Coronary artery (tissue), 2 donors: Measurements from ENCODE around the gene STARD7.

Experiments
- DNase-seq: peaks from one replicate; pipeline ENCODE4 v3.0.0-alpha.2; 2017; ENCODE audit warnings: low spot score
- H3K27ac ChIP-seq, 2 donors: fragments of 200-600 bp; sonication (generic); one replicate each; pipeline ENCODE4 v1.5.1; 2016 to 2019
- H3K4me3 ChIP-seq: fragments of 200-600 bp; sonication (generic); 2 replicates; pipeline ENCODE4 v1.5.1; 2016; ENCODE audit warnings: mild to moderate bottlenecking, moderate library complexity
- CTCF ChIP-seq: fragments of 200-600 bp; sonication (generic); IDR thresholded peaks from one replicate; pipeline ENCODE4 v1.5.1; 2019; ENCODE audit warnings: antibody characterized with exemption

STARD7 gene

GRCh38 chr2:96151595-96152303, 56.9 kb downstream of the STARD7 start:
- no peak for TF ChIP-seq CTCF

GRCh38 chr2:96150791-96151594, 57.6 kb downstream of the STARD7 start:
- TF ChIP-seq CTCF = no peak
- no peak overlapping the region for H3K27ac ChIP-seq
- H3K4me3 ChIP-seq = no peak overlapping the region
- DNase-seq = no peak

More at GRCh38 chr2:96151595-96152303, 56.9 kb downstream of the STARD7 start:
- no peak overlapping the region for H3K4me3 ChIP-seq
- no peak overlapping the region for H3K27ac ChIP-seq
- DNase-seq = no peak

DNA sequence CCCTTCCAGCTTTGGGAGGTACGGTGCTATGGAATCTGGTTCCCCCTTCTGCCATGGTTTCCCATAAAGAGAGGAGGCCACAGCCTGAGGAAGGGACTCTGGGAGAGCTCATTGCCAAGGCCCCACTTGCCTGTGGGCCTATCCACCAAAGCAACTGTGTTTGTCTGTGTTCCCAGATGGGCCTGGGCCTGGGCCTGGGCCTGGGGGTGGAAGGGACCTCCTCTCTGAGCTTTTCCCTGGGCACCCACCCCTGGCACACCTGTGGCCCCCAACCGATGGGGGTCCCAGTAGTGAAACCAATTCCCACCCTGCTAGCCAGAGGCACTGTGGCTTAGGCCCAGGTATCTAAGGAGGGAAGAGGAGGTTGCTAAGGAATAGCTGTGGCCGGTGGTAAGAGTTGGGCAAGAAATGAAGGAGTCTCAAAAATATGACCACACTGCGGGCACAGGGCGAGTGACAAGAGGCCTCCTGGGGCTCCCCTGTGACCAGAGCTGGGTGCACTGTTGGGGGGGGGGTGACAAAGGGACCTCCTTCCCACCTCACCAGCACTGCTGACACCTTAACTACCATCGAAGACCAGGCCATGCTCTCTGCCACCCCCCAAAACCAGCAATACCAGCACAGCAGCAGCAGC, 58.5 kb downstream of the STARD7 start:
- no peak for TF ChIP-seq CTCF
- H3K4me3 ChIP-seq = no peak overlapping the region
- DNase-seq = peak; percentile 64
- H3K27ac ChIP-seq = no peak overlapping the region

DNA sequence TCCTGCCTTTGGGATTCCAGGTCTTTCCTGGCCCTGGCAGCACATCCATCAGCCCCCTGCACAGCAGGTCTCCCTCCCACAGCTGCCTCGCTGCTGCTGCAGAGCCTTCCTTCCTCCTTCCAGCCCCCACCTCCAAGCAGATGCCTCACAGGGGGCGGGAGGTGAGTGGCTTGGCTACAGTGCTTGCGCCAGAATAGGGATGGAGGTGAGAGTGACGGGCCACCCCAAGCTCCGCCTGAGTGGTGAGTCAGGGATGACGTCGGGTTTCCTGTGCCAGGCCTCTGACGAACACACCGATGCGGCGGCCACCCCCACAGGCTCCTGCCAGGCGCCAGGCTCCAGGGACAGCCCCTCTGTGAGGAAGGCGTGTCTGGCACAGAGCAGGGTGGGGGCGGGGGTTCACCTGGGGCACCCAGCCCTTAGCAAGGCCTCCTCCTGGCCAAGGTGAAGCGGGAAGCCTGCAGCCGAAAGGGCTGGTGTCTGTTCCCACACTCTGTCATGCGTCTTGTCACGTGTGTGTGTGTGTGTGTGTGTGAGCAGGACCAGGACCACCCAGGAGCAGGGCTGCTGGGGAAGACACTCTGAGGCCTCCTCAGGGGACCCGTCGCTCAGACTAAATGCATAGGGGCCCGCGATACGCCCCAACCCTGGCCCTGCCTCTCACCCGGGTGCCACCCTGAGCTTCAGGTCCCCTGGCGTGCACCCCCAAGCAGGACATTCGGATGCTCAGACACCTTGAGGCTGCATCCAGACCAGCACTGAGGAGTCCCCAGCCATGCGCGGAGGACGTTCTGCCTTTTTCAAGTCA, 60.0 kb downstream of the STARD7 start:
- H3K4me3 ChIP-seq = no peak overlapping the region
- peak; percentile 71 for DNase-seq
- TF ChIP-seq CTCF = no peak
- H3K27ac ChIP-seq = no peak overlapping the region

GRCh38 chr2:96147593-96148201, 60.9 kb downstream of the STARD7 start:
- no peak overlapping the region for H3K27ac ChIP-seq
- TF ChIP-seq CTCF = no peak
- DNase-seq = no peak
- H3K4me3 ChIP-seq = no peak overlapping the region

GRCh38 chr2:96146881-96147592, 61.6 kb downstream of the STARD7 start:
- DNase-seq = no peak
- H3K4me3 ChIP-seq = no peak overlapping the region
- H3K27ac ChIP-seq = no peak overlapping the region
- TF ChIP-seq CTCF = no peak
